GM18526 (cell line): ENCODE results near the gene FOXK1.

Source experiments
- POLR2A ChIP-seq: IDR thresholded peaks from 3 replicates; pipeline ENCODE4 v1.6.1; 2011; ENCODE audit not compliant: insufficient read length; ENCODE audit errors: extremely low read depth

The FOXK1 gene

DNA sequence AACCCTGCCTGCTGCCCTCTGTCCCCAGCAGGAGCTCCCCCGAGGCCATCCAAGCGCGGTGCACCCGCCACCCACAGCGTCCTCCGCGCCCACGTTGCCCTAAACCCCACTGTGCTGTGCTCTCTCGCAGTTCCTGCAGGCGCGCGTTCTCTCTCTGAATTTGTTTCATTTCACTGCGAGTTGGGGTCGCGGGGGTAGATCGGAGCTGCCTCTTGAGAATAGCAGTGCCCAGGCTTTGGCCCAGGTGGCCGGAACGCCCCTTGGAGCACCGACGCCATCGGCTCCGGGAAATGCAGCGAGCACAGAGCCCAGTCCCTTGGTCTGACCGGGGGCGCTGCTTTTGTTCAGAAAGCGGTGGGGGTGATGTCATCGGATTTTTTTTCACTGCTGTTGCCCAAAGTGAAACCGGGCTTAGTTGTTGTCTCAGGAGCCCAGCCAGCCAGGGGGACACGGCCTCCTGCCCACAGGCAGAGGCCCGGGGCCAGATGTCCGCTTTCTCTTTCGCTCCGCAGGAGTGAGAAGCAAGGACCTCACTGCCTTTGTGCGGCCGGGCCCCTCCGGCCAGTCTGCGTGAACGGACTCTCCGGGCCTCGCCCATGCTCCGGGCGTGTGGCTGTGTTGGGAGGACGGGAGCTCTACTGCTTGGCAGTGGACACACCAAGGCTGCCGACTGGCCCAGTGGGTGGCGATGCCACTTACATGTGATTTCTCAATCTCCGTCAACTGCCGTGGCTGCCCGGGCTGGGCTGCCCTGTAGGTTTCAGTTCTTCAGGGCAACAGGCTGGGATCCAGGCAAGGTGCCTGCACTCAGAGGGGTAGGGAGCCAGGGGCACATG lies 43.1 kb downstream of the FOXK1 start:
- no peak for TF ChIP-seq POLR2A

DNA sequence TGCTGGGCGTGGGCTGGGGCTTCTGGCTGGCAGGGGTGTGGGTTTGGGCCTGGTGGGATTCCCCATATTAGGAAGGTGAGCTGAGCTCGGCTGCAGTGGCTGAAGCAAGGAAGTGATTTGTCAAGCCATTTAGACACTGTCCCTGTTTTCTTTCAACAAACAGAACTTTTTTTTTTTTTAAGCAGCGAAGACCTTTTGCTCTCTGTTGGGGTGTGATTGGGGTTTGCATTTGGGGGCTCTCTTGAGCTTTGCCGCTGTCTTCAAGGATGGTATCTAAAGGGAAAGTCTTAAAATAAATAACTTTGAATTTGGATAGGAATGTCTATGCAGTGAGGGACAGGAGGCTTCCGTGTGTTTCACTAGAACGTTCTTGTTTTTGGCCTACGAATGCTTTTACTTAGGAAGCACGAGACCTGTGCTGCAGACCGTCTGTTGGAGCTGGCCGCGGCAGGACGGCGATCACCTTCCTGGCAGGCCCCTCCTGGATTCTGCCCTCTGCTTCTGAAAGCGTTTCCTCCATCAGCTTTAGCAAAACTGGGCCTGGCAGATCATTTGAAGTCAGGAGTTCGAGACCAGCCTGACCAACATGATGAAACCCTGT lies 43.9 kb downstream of the FOXK1 start:
- TF ChIP-seq POLR2A: no peak

DNA sequence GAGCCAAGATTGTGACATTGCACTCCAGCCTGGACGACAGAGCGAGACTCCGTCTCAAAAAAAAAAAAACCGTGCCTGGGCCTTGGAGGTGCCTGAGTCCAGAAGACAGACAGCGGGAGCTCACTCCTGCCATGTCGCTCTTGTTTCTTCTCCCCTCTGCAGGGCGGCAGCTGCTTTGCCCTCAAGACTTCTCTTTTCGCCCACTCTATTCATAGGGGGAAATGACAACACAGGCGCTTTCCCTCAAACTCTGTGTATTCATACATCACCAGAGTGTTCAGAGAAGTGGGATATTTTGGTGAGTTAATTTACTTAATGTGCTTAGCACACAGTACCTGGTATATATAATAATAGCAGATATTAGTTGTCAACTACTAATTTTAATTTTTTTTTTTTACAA lies 44.5 kb downstream of the FOXK1 start:
- no peak for TF ChIP-seq POLR2A

DNA sequence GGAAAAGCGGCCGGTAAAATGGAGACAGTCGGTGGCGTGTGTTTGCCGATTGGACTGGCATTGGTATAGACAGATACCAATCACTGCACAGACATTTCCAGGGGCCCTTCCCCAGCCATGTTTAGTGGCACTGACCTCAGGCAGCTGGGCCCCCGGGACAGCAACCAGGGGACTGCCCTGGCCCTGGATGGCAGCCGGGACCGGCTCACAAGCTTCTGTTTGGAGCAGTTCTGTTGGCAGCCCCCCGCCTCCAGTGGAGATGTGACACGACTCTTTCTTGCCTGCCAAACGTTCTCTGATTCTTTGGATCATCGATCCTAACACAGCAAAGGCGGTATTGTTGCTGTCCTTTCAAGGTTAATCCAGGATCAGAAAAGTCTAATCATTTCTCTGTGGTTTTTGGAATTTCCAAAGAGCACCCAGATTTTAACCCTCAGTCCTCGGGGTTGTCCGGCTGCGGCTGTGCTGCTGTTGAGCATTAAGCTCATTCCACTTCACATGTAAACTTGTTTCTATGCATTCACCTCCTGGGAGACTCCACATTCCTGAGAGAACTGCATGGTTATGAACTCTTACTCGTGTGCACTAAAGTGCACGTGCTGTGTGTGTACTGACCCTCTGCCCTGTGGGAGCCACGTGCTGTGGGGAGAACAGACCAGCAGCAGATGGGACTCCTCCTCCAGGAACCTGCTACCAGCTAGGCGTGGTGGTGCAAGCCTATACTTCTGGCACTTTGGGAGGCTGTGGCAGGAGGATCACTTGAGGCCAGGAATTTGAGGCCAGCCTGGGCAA lies 46.0 kb downstream of the FOXK1 start:
- no peak for TF ChIP-seq POLR2A

DNA sequence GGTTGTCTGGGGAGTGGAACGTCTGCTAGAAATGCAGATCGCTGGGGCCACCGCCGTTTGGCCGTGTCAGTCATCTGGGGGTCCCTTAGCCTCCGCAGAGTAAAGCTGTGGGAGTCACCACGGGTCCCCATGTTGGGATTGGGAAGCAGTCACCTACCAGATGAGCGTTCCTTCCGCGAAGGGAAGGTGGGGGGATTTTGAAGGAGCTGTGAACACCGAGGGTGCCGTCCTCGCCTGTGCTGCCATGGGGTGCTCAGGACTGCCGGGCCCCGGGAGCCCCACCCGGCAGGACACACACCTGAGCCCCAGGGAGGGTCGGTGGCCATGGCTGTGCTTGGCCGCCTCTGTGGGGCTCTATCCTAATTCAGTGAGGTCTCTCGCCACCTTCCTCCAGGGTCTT lies 47.2 kb downstream of the FOXK1 start:
- TF ChIP-seq POLR2A: no peak

DNA sequence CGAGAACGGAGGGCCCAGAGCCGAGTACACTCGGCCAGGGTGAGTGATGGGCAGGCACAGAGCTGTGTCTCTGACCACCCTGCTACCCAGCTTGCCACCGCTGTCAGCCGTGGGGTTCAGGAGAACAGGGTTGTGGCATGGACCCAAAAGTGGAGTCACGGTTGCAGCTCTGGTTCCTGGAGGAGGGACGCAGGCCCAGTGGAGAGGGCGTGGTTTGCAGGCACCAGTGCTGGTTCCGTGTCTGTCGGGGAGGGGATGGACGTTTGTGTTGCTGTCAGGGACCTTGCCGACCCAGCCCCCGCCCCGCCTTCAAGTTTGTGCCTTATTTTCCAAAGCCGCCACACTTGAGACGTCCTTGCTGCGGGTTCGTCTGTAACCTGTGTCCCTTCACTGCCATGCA lies 48.2 kb downstream of the FOXK1 start:
- no peak for TF ChIP-seq POLR2A

DNA sequence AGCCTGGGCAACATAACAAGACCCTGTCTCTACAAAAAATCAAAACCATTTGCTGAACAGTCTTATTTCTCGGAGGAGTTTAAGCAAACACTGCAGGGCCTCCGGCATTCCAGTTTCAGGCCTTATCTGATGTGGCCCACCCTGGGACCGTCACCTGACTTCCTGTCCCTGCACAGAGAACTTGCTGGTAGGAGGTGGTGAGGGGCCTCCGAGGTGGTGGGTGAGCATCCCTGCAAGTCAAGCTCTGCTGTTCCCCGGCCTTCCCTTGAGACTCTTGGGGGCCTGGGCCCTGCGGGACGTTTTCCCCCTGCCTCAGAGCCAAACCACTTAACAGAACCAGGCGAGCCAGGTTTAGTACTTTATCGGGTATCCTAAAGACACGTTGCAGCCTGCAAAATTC lies 48.9 kb downstream of the FOXK1 start:
- TF ChIP-seq POLR2A: no peak

DNA sequence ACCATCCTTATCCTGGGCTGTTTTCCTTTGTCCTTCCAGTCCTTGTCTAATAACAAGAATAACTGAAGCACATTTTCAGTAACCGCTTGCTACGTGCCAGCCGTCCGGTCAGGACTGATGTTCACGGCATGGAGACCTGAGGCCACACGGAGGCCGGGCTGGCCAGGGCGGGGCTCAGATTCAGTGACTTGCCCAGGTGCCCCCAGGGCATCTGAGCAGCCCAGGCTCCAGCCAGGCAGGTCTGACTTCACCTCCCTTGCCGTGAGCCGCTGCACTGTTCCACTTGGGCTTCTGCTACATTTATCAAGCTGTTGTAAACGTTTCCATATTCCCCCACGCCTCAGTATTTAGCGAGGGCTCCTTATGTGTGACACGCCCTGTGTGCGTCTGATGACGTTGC lies 49.7 kb downstream of the FOXK1 start:
- no peak for TF ChIP-seq POLR2A

DNA sequence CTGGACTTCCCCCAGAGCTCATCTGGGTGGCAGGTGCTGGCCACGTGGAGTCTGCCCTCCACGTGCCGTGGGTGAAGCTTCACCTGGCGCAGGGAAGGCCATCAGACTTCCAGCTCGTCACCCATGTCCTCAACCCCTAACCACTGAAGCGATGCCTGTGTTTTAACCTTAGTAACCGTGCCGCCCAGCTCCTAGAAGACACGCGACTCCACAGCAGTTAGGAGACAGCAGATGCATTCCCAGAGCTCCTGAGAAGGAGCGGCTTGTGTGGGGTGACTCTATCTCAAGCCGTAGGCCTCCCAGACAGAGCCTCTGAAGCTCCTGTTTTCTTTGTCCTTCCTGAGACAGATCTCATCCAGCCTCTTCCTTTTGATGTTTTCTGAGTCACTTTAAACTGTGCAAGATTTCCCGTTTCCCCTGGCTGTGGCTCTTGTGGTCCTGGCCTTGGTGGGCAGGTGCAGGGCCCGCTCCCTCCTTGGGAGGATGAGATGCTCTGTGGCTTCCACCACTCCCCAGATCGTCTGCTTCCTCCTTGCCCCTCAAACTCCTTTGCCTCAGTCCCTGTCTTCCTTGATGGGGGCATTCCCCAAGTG lies 51.9 kb downstream of the FOXK1 start:
- TF ChIP-seq POLR2A: no peak

DNA sequence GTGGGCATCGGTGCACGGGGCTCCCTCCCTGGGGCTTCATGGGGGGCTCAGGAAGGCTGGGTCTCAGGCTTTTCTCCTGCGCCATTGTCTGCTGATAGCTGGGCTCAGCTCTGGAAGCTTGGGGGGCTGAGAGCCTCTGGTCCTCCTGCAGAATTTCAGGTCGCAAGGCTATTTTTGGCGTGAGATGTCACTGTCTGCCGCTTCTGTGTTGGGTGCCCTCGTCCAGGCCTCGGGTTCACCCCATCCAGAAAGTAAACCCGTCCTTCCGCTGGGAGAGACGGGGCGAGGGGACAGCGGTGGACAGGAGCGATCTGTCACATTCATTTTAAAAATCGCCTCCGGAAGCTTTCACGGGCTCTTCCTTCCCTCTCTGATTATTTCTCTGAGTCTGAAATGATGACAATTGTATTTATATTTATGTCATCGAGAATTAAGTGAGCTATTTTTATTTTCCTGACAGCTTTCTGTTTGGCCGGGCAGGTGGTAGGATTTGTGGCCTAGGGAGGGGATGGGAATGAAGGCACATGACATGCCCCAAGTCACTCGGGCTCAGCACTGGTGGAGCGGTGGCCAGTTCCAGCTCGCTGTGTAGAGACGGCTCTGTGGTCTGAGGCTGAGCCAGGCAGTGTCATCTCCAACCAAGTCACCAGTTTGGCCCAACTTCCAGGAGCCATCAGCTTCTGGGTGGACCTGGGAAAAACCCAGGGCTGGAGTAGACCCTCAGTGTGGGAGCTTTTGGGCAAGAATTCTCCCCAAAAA lies 52.7 kb downstream of the FOXK1 start:
- TF ChIP-seq POLR2A: no peak

DNA sequence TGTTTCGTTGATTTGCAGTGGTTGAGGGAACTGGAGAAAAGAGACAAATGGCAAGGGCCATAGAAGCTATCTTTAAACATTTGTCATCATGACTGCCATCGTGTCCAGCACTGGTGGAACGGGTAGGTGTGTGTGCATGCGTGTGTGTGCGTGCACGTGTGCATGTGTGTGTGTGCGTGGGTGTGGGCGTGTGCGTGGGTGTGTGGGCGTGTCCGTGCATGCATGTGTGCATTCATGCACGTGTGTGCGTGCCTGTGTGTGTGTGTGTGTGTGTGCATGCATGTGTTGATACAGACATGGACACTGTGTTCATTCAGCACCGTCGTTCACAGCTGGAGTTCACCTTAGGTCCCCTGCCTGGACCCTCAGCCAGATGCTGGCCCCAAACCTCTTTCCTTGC lies 55.2 kb downstream of the FOXK1 start:
- no peak for TF ChIP-seq POLR2A

DNA sequence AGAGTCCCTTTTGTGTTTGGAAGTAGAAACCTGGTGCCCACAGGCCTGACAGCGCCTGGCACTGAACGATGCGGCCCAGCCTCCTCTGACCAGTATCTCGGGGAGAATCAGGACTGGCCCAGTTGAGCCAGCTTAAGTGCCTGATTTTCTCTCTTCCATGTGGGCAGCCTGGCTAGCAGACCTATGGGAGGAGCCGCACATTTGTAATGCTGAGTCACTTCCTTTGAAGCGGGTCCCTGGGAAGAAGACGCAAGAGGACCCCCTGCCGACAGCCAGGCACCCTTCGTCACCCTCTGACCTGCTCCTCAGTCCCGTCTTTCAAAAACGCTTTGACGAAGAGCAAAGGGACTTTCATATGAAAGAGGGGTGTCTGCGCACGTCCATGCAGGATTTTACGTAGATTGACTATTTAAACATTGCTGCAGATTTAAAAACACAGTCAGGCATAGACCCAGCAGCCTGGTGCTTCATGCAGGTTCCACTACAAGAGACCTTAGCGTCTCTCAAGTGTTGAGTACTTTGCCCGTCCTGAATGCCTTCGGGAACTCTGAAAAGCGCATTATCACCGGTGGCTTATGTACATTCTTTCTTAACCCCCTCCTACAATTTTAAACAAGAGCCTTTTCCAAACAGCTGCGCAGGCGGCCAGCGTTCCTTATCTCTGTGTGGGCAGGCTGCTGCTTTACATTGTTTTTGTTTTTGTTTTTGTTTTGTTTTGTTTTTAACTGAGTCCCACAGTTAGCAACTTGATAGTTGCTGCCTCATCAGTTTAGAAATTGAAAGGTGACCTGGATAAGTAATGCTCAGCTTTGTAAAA lies 56.8 kb downstream of the FOXK1 start:
- TF ChIP-seq POLR2A: no peak

DNA sequence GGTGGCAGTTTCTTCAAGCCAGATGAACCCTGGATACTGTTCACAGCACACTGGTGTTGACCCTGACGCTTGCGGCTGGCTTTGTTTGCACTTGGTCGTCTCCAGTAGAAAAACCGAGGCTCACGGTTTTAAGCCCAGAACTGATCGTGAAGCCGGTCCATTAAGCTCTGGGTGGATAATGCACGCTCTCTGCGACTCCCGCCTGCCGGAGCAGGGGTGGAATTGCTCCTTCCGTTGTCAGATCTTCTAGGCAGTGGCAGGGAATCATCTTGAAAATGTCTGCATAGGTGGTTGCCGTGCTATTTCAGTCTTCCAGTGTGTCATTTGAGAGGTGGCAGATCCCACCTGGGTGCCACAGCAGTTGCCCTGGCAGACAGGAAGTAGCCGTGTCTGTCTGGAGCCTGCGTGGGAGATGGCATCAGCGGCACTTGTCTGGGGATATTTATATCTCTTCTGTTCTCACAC lies 57.5 kb downstream of the FOXK1 start:
- no peak for TF ChIP-seq POLR2A

DNA sequence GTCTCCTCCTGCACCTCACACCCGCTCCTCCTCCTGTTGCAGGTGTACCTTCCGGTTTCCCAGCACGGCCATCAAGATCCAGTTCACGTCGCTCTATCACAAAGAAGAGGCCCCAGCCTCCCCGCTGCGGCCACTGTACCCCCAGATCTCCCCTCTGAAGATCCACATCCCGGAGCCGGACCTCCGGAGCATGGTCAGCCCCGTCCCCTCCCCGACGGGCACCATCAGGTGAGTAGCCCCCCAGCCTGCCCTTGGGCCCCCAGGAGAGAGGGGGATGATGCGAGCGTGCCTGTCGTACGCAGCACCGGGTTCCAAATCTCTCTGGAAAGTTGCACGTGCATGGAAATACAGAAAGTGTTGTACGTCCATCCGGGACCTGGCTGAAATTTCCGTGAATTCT lies 58.7 kb downstream of the FOXK1 start:
- TF ChIP-seq POLR2A: no peak
